GM12878 (cell line): Measurements from ENCODE around the gene STX3. TPM values are rescaled to one million over a fixed set of nuclear protein-coding genes. Genes with fewer than 3 reads are reported as not detected.

Experiments
- ASH2L ChIP-seq: fragments of 300-600, 200-600 bp; sonication (generic); IDR thresholded peaks from 2 replicates; pipeline ENCODE4 v1.6.1; 2017; ENCODE audit warnings: low read depth, mild to moderate bottlenecking, borderline replicate concordance
- EZH2 ChIP-seq: IDR thresholded peaks from 2 replicates; pipeline ENCODE4 v1.6.1; 2012; ENCODE audit warnings: low read depth, mild to moderate bottlenecking, control low read depth, inconsistent platforms, low read length, borderline replicate concordance; ENCODE audit not compliant: control insufficient read depth
- MTA3 ChIP-seq: IDR thresholded peaks from 2 replicates; pipeline ENCODE4 v1.6.1; 2012; ENCODE audit warnings: low read length, inconsistent platforms, borderline replicate concordance
- NFYB ChIP-seq: IDR thresholded peaks from 2 replicates; pipeline ENCODE4 v1.6.1; 2011; ENCODE audit warnings: low read depth, mild to moderate bottlenecking, low read length, improper control_type of control experiment, moderate library complexity; ENCODE audit not compliant: insufficient read depth
- RBBP5 ChIP-seq: fragments of 200-600 bp; sonication (generic); conservative IDR thresholded peaks from 2 replicates; pipeline ENCODE4 v1.6.1; 2016
- SREBF1 ChIP-seq: IDR thresholded peaks from 2 replicates; pipeline ENCODE4 v1.6.1; 2012; ENCODE audit warnings: mild to moderate bottlenecking, low read length
- STAT1 ChIP-seq: fragments of 450-650 bp; conservative IDR thresholded peaks from 2 replicates; pipeline ENCODE4 v1.6.1; 2014; ENCODE audit warnings: antibody characterized with exemption, mild to moderate bottlenecking
- TCF3 ChIP-seq: IDR thresholded peaks from 2 replicates; pipeline ENCODE4 v1.6.1; 2012; ENCODE audit warnings: low read depth, mild to moderate bottlenecking, low read length, borderline replicate concordance; ENCODE audit not compliant: insufficient read depth
- polyA plus RNA-seq, 11 experiments: library from polyadenylated mRNA; depleted of rRNA in 4 of 11; unstranded in 6 of 11; stranded (reverse) in 5 of 11; fragments of >200 nt; fragmentation: Nextera tagmentation in 4 of 11; fragmentation: Illumina TruSeq in 1 of 11; extraction: Ambion mirVana in 4 of 11; extraction: Trizol in 1 of 11; gene quantifications; 1 replicate in 1 of 11; 2 replicates in 10 of 11; pipeline versions ENCODE4 v1.2.1 to v1.2.3, GENCODE V29; 2011 to 2016; ENCODE audit warnings: inconsistent platforms in 2 of 11, missing spikeins in 2 of 11, low read depth in 1 of 11
- total RNA-seq, 4 experiments: library from RNA; depleted of rRNA in 3 of 4; stranded (reverse); fragments of >200 nt in 3 of 4; fragmentation: Illumina TruSeq in 1 of 4; extraction: Trizol in 1 of 4; gene quantifications; 2 replicates each; pipeline versions ENCODE4 v1.2.1 to v1.2.3, GENCODE V29; 2013 to 2021
- TF ChIP-seq, protein P1 (sequence below): IDR thresholded peaks from 2 replicates; pipeline ENCODE4 v1.6.1; 2012; ENCODE audit warnings: improper control_type of control experiment, low read depth, low read length; ENCODE audit not compliant: insufficient replicate concordance
- TF ChIP-seq, protein P2 (sequence below): fragments of 450-650 bp; formaldehyde crosslinking; IDR thresholded peaks from 2 replicates; pipeline ENCODE4 v1.4.0; 2020; ENCODE audit warnings: mild to moderate bottlenecking, moderate library complexity

The STX3 gene
- total and polyA plus RNA-seq, 10 of the 15 experiments (the other 5 are each of a cell fraction or from before 2014, with no cell fraction given), result 0.11 to 2.5 (median 1.1) TPM

DNA sequence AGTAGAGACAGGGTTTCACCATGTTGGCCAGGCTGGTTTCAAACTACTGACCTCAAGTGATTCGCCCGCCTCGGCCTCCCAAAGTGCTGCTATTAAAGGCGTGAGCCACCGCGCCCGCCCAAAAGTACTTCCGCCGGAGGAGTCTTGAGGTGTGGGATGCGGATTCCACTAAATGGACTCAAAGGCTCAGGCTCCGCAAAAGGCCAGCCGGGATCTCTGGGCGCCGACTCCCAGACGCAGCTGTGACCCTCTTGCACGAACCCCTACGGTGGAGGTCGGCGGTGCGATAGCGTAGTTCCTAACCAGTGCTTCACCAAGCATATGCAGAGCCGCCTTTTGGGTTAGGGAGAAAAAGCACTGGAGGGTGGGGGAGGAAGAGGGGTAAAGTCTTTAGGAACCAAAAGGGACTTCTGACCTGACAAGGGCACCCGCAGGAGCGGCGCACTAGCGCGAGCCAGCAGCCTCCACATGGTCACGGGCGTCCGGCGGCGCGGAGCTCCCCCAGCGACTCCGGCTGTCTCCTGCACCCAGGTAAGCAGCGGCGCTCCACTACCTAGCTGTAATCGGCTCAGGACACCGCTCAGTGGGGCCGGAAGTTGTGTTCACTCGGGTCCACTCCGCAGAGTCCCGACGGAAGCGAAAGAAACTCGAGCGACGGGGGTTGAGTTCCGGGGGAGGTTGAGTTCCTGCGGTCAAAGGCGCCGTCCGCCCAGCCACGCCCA lies 55.2 kb downstream of the STX3 start, which contains the start of gene MRPL16 (continued):
- TF ChIP-seq, protein P1, sequence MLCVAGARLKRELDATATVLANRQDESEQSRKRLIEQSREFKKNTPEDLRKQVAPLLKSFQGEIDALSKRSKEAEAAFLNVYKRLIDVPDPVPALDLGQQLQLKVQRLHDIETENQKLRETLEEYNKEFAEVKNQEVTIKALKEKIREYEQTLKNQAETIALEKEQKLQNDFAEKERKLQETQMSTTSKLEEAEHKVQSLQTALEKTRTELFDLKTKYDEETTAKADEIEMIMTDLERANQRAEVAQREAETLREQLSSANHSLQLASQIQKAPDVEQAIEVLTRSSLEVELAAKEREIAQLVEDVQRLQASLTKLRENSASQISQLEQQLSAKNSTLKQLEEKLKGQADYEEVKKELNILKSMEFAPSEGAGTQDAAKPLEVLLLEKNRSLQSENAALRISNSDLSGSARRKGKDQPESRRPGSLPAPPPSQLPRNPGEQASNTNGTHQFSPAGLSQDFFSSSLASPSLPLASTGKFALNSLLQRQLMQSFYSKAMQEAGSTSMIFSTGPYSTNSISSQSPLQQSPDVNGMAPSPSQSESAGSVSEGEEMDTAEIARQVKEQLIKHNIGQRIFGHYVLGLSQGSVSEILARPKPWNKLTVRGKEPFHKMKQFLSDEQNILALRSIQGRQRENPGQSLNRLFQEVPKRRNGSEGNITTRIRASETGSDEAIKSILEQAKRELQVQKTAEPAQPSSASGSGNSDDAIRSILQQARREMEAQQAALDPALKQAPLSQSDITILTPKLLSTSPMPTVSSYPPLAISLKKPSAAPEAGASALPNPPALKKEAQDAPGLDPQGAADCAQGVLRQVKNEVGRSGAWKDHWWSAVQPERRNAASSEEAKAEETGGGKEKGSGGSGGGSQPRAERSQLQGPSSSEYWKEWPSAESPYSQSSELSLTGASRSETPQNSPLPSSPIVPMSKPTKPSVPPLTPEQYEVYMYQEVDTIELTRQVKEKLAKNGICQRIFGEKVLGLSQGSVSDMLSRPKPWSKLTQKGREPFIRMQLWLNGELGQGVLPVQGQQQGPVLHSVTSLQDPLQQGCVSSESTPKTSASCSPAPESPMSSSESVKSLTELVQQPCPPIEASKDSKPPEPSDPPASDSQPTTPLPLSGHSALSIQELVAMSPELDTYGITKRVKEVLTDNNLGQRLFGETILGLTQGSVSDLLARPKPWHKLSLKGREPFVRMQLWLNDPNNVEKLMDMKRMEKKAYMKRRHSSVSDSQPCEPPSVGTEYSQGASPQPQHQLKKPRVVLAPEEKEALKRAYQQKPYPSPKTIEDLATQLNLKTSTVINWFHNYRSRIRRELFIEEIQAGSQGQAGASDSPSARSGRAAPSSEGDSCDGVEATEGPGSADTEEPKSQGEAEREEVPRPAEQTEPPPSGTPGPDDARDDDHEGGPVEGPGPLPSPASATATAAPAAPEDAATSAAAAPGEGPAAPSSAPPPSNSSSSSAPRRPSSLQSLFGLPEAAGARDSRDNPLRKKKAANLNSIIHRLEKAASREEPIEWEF, result no peak
- TF ChIP-seq, protein P2, sequence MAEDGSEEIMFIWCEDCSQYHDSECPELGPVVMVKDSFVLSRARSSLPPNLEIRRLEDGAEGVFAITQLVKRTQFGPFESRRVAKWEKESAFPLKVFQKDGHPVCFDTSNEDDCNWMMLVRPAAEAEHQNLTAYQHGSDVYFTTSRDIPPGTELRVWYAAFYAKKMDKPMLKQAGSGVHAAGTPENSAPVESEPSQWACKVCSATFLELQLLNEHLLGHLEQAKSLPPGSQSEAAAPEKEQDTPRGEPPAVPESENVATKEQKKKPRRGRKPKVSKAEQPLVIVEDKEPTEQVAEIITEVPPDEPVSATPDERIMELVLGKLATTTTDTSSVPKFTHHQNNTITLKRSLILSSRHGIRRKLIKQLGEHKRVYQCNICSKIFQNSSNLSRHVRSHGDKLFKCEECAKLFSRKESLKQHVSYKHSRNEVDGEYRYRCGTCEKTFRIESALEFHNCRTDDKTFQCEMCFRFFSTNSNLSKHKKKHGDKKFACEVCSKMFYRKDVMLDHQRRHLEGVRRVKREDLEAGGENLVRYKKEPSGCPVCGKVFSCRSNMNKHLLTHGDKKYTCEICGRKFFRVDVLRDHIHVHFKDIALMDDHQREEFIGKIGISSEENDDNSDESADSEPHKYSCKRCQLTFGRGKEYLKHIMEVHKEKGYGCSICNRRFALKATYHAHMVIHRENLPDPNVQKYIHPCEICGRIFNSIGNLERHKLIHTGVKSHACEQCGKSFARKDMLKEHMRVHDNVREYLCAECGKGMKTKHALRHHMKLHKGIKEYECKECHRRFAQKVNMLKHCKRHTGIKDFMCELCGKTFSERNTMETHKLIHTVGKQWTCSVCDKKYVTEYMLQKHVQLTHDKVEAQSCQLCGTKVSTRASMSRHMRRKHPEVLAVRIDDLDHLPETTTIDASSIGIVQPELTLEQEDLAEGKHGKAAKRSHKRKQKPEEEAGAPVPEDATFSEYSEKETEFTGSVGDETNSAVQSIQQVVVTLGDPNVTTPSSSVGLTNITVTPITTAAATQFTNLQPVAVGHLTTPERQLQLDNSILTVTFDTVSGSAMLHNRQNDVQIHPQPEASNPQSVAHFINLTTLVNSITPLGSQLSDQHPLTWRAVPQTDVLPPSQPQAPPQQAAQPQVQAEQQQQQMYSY (CRISPR knock-in tag), result no peak
- peak; percentile 11; the same call in 1 of the 2 replicates for TF ChIP-seq SREBF1
- no peak for TF ChIP-seq MTA3
- TF ChIP-seq TCF3, result 0 out of 2 replicates have a peak, but pooled peaks have one; percentile 12
- TF ChIP-seq NFYB, result no peak
- no peak for TF ChIP-seq EZH2
- TF ChIP-seq ASH2L, result no peak
- TF ChIP-seq STAT1, result peak; percentile 95
- TF ChIP-seq RBBP5, result no peak
